ENCODE data around the gene SCFD2. TPM values are rescaled to one million over a fixed set of nuclear protein-coding genes. Genes with fewer than 3 reads are reported as not detected.
"Not testable (repeated sequence)": the region's sequence is repeated elsewhere in the genome, so short reads cannot be mapped to it uniquely, and the experiment has no call there.

The SCFD2 gene
- polyA plus RNA-seq, 2 of the 4 experiments (the other 2 are of a cell fraction) = 7.6 to 10.8 TPM

DNA sequence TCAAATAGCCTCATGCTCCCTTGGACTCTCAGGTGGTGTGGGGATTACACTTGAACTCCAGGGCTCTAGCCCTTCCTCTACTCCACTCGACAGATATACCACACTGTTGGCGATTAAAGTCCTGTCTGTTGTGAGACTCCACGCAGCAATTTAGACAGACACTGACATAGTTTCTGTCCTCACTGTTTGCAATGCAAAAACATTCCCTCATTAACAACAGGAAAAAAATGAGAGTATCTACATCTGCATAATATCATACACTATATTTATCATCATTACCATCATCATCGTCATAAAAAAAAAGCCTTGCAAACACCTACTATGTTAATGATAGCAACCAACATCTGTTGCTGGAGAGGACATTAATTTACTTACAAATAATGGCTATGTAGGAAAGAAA lies 371.3 kb downstream of the SCFD2 start:
- CTCF ChIA-PET = interaction anchor here (1.1 kb wide), 1 partner anchor 1239 kb away, joined by 4 read pairs; no protein-coding TSS in a partner anchor
- POLR2A ChIA-PET = no interaction called here
- H3K27ac ChIP-seq = no peak overlapping the region
- H3K4me3 ChIP-seq = no peak overlapping the region
- no peak overlapping the region for H3K4me2 ChIP-seq
- no peak for TF ChIP-seq CBX2 (IDR thresholded peaks at IDR 0.05; ENCODE audit: borderline replicate concordance, low read depth)
- TF ChIP-seq, protein P1, sequence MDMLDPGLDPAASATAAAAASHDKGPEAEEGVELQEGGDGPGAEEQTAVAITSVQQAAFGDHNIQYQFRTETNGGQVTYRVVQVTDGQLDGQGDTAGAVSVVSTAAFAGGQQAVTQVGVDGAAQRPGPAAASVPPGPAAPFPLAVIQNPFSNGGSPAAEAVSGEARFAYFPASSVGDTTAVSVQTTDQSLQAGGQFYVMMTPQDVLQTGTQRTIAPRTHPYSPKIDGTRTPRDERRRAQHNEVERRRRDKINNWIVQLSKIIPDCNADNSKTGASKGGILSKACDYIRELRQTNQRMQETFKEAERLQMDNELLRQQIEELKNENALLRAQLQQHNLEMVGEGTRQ (IDR thresholded peaks at IDR 0.05) = no peak
- TF ChIP-seq ZSCAN20 (CRISPR knock-in tag; IDR thresholded peaks at IDR 0.05) = no peak
- TF ChIP-seq KDM1A (IDR thresholded peaks at IDR 0.05; ENCODE audit: low read depth) = no peak
- TF ChIP-seq FOXS1 (CRISPR knock-in tag; IDR thresholded peaks at IDR 0.05) = no peak
- no peak for TF ChIP-seq MYC (IDR thresholded peaks at IDR 0.05; ENCODE audit: borderline replicate concordance, low read length)
- no peak for TF ChIP-seq POLR2A (IDR thresholded peaks at IDR 0.05; ENCODE audit: low read length)
- TF ChIP-seq SREBF2 (IDR thresholded peaks at IDR 0.05) = no peak
- no peak for TF ChIP-seq JUNB (IDR thresholded peaks at IDR 0.05)
- no peak for TF ChIP-seq FOSL2 (IDR thresholded peaks at IDR 0.05)
- TF ChIP-seq FOSL2 (CRISPR knock-in tag; IDR thresholded peaks at IDR 0.05) = no peak
- TF ChIP-seq CHD2 (IDR thresholded peaks at IDR 0.05; ENCODE audit: low read length, partially characterized antibody) = no peak
- TF ChIP-seq HDAC2 (IDR thresholded peaks at IDR 0.05) = no peak
- no peak for TF ChIP-seq FOSB (CRISPR knock-in tag; IDR thresholded peaks at IDR 0.05)
- TF ChIP-seq NFE2L2 (conservative IDR thresholded peaks at IDR 0.05; ENCODE audit: low read length) = no peak
- no peak for TF ChIP-seq ESRRA (IDR thresholded peaks at IDR 0.05; ENCODE audit: borderline replicate concordance, low read length)
- TF ChIP-seq ZNF302 (CRISPR knock-in tag; IDR thresholded peaks at IDR 0.05) = no peak
- no peak for TF ChIP-seq SMC3 (IDR thresholded peaks at IDR 0.05)
- no peak for TF ChIP-seq NPAS2 (CRISPR knock-in tag; IDR thresholded peaks at IDR 0.05; ENCODE audit: borderline replicate concordance)
- TF ChIP-seq TP53 (CRISPR knock-in tag; IDR thresholded peaks at IDR 0.05) = no peak
- WGBS (ENCODE audit: missing lambda C conversion rate) = 82% methylated on average over 4 of the region's 4 CpGs
- no peak for ATAC-seq
- no peak for DNase-seq (ENCODE audit: low read depth in 1 of 2, low spot score in 1 of 2)
- no peak for FAIRE-seq
- H3K4me1 ChIP-seq = no peaks in the 10 kb centered on the region
- no peaks in the 10 kb centered on the region for H3K9me3 ChIP-seq

DNA sequence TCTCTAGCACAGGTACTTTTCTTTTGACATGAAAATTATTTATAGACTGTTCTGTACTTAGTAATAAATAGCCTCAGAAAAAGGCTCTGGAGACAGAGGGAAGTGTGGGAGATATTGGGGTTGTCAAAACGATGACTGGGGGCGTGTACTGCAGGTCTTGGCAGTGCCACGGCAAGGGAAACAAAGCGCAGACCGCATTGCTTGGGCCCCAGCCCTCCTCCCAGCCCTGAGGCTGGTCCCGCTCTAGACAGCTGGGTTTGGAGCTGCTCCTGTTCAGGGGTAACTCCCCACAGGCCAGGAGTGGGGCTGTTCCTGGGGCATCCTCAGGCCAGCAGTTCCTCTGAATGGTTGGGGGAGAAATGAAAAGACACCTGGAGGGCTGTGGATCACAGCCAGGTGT lies 372.1 kb downstream of the SCFD2 start:
- no peaks in the 10 kb centered on the region for H3K4me1 ChIP-seq
- no peak overlapping the region for H3K4me2 ChIP-seq
- WGBS (ENCODE audit: missing lambda C conversion rate) = 76% methylated on average over 6 of the region's 6 CpGs
- POLR2A ChIA-PET = no interaction called here
- ATAC-seq (no peak), FAIRE-seq (no peak), DNase-seq (ENCODE audit: low read depth in 1 of 2, low spot score in 1 of 2) (no peak)
- CTCF ChIA-PET = interaction anchor here (1.1 kb wide), 1 partner anchor 1240 kb away, joined by 4 read pairs; no protein-coding TSS in a partner anchor
- H3K27ac ChIP-seq = no peak overlapping the region
- TF ChIP-seq HOXA7 (CRISPR knock-in tag; IDR thresholded peaks at IDR 0.05) (no peak), HDAC2 (IDR thresholded peaks at IDR 0.05) (no peak), SREBF2 (IDR thresholded peaks at IDR 0.05) (no peak)
- TF ChIP-seq, protein P2, sequence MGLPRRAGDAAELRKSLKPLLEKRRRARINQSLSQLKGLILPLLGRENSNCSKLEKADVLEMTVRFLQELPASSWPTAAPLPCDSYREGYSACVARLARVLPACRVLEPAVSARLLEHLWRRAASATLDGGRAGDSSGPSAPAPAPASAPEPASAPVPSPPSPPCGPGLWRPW (IDR thresholded peaks at IDR 0.05) = no peak
- no peak overlapping the region for H3K4me3 ChIP-seq
- H3K9me3 ChIP-seq = no peaks in the 10 kb centered on the region

DNA sequence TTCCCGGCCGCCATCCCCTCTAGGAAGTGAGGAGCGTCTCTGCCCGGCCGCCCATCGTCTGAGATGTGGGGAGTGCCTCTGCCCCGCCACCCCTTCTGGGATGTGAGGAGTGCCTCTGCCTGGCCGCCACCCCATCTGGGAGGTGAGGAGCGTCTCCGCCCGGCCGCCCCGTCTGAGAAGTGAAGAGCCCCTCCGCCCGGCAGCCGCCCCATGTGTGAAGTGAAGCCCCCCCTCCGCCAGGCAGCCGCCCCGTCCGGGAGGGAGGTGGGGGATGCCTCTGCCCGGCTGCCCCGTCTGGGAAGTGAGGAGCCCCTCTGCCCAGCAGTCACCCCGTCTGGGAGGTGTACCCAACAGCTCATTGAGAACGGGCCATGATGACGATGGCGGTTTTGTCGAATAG lies 373.3 kb downstream of the SCFD2 start:
- CTCF ChIA-PET; POLR2A ChIA-PET; ATAC-seq; H3K27ac ChIP-seq; H3K4me2 ChIP-seq; FAIRE-seq; H3K9me3 ChIP-seq; H3K4me1 ChIP-seq; DNase-seq (ENCODE audit: low read depth in 1 of 2, low spot score in 1 of 2); H3K4me3 ChIP-seq: not testable (repeated sequence)
- 90% methylated on average over 6 of the region's 27 CpGs for WGBS (ENCODE audit: missing lambda C conversion rate)

DNA sequence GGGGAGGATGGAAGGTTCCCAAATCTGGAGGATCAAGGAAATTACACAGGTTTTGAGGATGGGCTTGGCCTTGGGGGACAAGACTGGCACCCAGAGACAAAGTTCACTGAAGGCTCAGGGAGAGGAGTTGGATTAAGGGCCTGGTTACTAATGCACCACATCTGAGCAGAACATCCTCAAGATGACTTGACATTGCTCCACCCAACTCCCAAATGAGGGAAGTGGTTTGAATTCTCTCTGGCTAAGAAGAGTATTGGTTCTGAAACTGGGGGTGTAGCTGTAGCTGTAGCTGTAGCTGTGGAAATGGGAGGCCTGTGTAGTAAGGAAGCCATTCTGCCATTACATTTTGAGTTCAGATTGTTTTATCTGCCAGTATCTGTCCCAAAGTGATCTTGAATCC lies 374.4 kb downstream of the SCFD2 start:
- no peak for TF ChIP-seq NPAS2 (CRISPR knock-in tag; IDR thresholded peaks at IDR 0.05; ENCODE audit: borderline replicate concordance)
- TF ChIP-seq, protein P3, sequence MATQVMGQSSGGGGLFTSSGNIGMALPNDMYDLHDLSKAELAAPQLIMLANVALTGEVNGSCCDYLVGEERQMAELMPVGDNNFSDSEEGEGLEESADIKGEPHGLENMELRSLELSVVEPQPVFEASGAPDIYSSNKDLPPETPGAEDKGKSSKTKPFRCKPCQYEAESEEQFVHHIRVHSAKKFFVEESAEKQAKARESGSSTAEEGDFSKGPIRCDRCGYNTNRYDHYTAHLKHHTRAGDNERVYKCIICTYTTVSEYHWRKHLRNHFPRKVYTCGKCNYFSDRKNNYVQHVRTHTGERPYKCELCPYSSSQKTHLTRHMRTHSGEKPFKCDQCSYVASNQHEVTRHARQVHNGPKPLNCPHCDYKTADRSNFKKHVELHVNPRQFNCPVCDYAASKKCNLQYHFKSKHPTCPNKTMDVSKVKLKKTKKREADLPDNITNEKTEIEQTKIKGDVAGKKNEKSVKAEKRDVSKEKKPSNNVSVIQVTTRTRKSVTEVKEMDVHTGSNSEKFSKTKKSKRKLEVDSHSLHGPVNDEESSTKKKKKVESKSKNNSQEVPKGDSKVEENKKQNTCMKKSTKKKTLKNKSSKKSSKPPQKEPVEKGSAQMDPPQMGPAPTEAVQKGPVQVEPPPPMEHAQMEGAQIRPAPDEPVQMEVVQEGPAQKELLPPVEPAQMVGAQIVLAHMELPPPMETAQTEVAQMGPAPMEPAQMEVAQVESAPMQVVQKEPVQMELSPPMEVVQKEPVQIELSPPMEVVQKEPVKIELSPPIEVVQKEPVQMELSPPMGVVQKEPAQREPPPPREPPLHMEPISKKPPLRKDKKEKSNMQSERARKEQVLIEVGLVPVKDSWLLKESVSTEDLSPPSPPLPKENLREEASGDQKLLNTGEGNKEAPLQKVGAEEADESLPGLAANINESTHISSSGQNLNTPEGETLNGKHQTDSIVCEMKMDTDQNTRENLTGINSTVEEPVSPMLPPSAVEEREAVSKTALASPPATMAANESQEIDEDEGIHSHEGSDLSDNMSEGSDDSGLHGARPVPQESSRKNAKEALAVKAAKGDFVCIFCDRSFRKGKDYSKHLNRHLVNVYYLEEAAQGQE (IDR thresholded peaks at IDR 0.05) = no peak
- TF ChIP-seq, protein P2 (IDR thresholded peaks at IDR 0.05) = no peak
- TF ChIP-seq, protein P4, sequence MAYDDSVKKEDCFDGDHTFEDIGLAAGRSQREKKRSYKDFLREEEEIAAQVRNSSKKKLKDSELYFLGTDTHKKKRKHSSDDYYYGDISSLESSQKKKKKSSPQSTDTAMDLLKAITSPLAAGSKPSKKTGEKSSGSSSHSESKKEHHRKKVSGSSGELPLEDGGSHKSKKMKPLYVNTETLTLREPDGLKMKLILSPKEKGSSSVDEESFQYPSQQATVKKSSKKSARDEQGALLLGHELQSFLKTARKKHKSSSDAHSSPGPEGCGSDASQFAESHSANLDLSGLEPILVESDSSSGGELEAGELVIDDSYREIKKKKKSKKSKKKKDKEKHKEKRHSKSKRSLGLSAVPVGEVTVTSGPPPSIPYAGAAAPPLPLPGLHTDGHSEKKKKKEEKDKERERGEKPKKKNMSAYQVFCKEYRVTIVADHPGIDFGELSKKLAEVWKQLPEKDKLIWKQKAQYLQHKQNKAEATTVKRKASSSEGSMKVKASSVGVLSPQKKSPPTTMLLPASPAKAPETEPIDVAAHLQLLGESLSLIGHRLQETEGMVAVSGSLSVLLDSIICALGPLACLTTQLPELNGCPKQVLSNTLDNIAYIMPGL (CRISPR knock-in tag; IDR thresholded peaks at IDR 0.05; ENCODE audit: borderline replicate concordance) = no peak
- Histone ChIP-seq H3K4me2 (no peak overlapping the region), H3K27ac (no peak overlapping the region), H3K4me3 (no peak overlapping the region), H3K4me1 (no peaks in the 10 kb centered on the region), H3K9me3 (no peaks in the 10 kb centered on the region)
- ChIA-PET CTCF (no interaction called here), POLR2A (no interaction called here)
- FAIRE-seq = no peak
- DNase-seq (ENCODE audit: low read depth in 1 of 2, low spot score in 1 of 2) = no peak
- ATAC-seq = no peak
